Transverse colon (tissue), 4 donors: ENCODE data around the gene ATP13A1. TPM values are rescaled to one million over a fixed set of nuclear protein-coding genes. Genes with fewer than 3 reads are reported as not detected.
A peak's percentile ranks its signal among the peaks of the same experiment; 100 is the strongest.

Experiments used
- DNase-seq: peaks from one replicate; pipeline ENCODE4 v3.0.0-alpha.2; 2019
- H3K27ac ChIP-seq, 4 donors: fragments of 200-600 bp; sonication (generic); 2 replicates each; pipeline ENCODE4 v1.5.1; 2016 to 2018; ENCODE audit warnings: inconsistent platforms in 4 of 4
- H3K27me3 ChIP-seq: fragments of 200-600 bp; sonication (generic); 2 replicates; pipeline ENCODE4 v1.5.1; 2017; ENCODE audit warnings: inconsistent platforms
- H3K36me3 ChIP-seq, 4 donors: fragments of 200-600 bp; sonication (generic); 2 replicates each; pipeline ENCODE4 v1.5.1; 2017 to 2019; ENCODE audit warnings: inconsistent platforms in 4 of 4
- H3K4me1 ChIP-seq, 4 donors: fragments of 200-600 bp; sonication (generic); 2 replicates each; pipeline ENCODE4 v1.5.1; 2017 to 2020; ENCODE audit warnings: inconsistent platforms in 4 of 4
- H3K4me3 ChIP-seq, 4 donors: fragments of 200-600 bp; sonication (generic); 1 replicate in 1 of 4; 2 replicates in 3 of 4; pipeline versions ENCODE4 v1.5.1 to v1.6.1; 2017 to 2019; ENCODE audit warnings: inconsistent platforms in 4 of 4
- H3K9me3 ChIP-seq, 2 donors: fragments of 200-600 bp; sonication (generic); 2 replicates each; pipeline ENCODE4 v1.5.1; 2017 to 2019; ENCODE audit warnings: inconsistent platforms in 2 of 2
- EP300 ChIP-seq: sonication (generic); formaldehyde crosslinking; IDR thresholded peaks from one replicate; pipeline ENCODE4 v1.6.1; 2017; ENCODE audit warnings: antibody characterized with exemption, low read depth
- POLR2A ChIP-seq: fragments of 450-650 bp; IDR thresholded peaks from one replicate; pipeline ENCODE4 v1.6.1; 2016; ENCODE audit warnings: antibody characterized with exemption, mild to moderate bottlenecking, moderate library complexity
- POLR2AphosphoS5 ChIP-seq, 3 donors: sonication (generic); formaldehyde crosslinking; IDR thresholded peaks; one replicate each; pipeline ENCODE4 v1.6.1; 2016; ENCODE audit warnings: antibody characterized with exemption in 3 of 3
- WGBS, 2 donors: methylation state at CpG; one replicate each; pipeline ENCODE4 v1.1.5; 2018; ENCODE audit warnings: low coverage in 1 of 2; 5-methylcytosine and 5-hydroxymethylcytosine counted together
- in situ Hi-C, 4 donors: fragments of 200-750 bp; cut with MboI; loops; one replicate each; pipeline versions ENCODE4 v1.15.0 to v1.15.1; 2017; ENCODE audit warnings: low sequenced_read_pairs in 3 of 4, low pct_ligation_motif_present in 1 of 4, low pct_unique_long_range_greater_than_20kb in 1 of 4
- intact Hi-C: fragments of 100-400 bp; cut with DNase I; formaldehyde crosslinking; loops from one replicate; pipeline ENCODE4 v1.15.1; 2023; ENCODE audit warnings: low total_unique reads
- total RNA-seq, 4 donors: library from RNA; depleted of rRNA; stranded (reverse); fragments of >200 nt; gene quantifications; one replicate each; pipeline ENCODE4 v1.1.0, GENCODE V29; 2016
- TF ChIP-seq, protein P1 (sequence below), 5 experiments: fragments of 200-600 bp in 3 of 5; fragments of 450-650 bp in 2 of 5; sonication (generic) in 3 of 5; IDR thresholded peaks; 1 replicate in 2 of 5; 2 replicates in 3 of 5; pipeline ENCODE4 v1.5.1; 2016 to 2017; ENCODE audit warnings: antibody characterized with exemption in 5 of 5, inconsistent platforms in 3 of 5, mild to moderate bottlenecking in 2 of 5, moderate library complexity in 1 of 5

ATP13A1 gene
- total RNA-seq, 4 donors from 2014 or later: 112 to 929 (median 402) TPM

GRCh38 chr19:19626516-19627472 lies 36.7 kb downstream of the ATP13A1 start:
- in situ Hi-C loops: loop anchor here in 1 of 4 donors (25.0 kb wide), 1 partner anchor 89 kb away; the partner anchor contains the start of genes CILP2 and YJEFN3
- Histone ChIP-seq H3K4me1 (peaks cover 0 to 20% (median 10%) of the 10 kb centered on the region in 4 donors), H3K9me3 (no peaks in the 10 kb centered on the region), H3K27me3 (no peaks in the 10 kb centered on the region), H3K27ac (peak overlapping the region in 3 of 4 donors; percentile 78 to 84 (median 80)), H3K36me3 (no peaks in the 10 kb centered on the region), H3K4me3 (peak overlapping the region in 2 of 4 donors; percentile 72)
- TF ChIP-seq POLR2A: no peak
- TF ChIP-seq, protein P1, sequence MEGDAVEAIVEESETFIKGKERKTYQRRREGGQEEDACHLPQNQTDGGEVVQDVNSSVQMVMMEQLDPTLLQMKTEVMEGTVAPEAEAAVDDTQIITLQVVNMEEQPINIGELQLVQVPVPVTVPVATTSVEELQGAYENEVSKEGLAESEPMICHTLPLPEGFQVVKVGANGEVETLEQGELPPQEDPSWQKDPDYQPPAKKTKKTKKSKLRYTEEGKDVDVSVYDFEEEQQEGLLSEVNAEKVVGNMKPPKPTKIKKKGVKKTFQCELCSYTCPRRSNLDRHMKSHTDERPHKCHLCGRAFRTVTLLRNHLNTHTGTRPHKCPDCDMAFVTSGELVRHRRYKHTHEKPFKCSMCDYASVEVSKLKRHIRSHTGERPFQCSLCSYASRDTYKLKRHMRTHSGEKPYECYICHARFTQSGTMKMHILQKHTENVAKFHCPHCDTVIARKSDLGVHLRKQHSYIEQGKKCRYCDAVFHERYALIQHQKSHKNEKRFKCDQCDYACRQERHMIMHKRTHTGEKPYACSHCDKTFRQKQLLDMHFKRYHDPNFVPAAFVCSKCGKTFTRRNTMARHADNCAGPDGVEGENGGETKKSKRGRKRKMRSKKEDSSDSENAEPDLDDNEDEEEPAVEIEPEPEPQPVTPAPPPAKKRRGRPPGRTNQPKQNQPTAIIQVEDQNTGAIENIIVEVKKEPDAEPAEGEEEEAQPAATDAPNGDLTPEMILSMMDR (IDR thresholded peaks at IDR 0.05): no peak
- no peak for TF ChIP-seq POLR2AphosphoS5 (IDR thresholded peaks at IDR 0.05)
- TF ChIP-seq EP300: no peak
- WGBS, 2 donors: 78 to 92% methylated on average over 5 to 48 of the region's 48 CpGs
- intact Hi-C loops: no loop called here
- no peak for DNase-seq

GRCh38 chr19:19624032-19624570 lies 39.4 kb downstream of the ATP13A1 start:
- H3K36me3 ChIP-seq: no peaks in the 10 kb centered on the region
- TF ChIP-seq POLR2A (no peak), EP300 (no peak), POLR2AphosphoS5 (IDR thresholded peaks at IDR 0.05) (no peak)
- TF ChIP-seq, protein P1 (IDR thresholded peaks at IDR 0.05): no peak
- in situ Hi-C loops: no loop called here
- no peak overlapping the region for H3K27ac ChIP-seq
- intact Hi-C loops: no loop called here
- H3K4me3 ChIP-seq: no peak overlapping the region
- H3K27me3 ChIP-seq: no peaks in the 10 kb centered on the region
- H3K9me3 ChIP-seq: no peaks in the 10 kb centered on the region
- WGBS, 2 donors: 93% methylated on average over 19 of the region's 19 CpGs; no CpG with 5 or more reads in 1 of the 2 donors
- peaks cover 1 to 24% (median 11%) of the 10 kb centered on the region in 4 donors for H3K4me1 ChIP-seq
- DNase-seq: no peak

DNA sequence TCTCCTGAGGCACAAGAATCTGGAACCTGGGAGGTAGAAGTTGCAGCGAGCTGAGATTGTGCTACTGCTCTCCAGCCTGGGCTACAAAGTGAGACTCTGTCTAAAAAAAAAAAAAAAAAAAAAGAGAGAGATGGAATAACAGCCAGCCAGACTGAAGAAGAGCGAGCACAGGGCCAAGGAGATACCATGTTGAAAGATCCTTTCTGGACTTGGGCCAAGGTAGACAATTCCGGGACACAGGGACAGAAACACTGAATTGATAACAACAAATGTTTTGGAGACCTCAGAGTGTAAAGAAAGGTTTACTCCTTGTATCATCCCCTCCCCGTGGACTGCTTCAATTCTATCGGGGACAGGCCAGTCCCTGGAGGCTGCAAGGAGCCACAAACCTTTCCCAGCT lies 40.1 kb downstream of the ATP13A1 start:
- no peak for DNase-seq
- no peak overlapping the region for H3K4me3 ChIP-seq
- peaks cover 0 to 23% (median 10%) of the 10 kb centered on the region in 4 donors for H3K4me1 ChIP-seq
- no peaks in the 10 kb centered on the region for H3K9me3 ChIP-seq
- no peak overlapping the region for H3K27ac ChIP-seq
- TF ChIP-seq, protein P1 (IDR thresholded peaks at IDR 0.05): no peak
- TF ChIP-seq EP300 (no peak), POLR2AphosphoS5 (IDR thresholded peaks at IDR 0.05) (no peak), POLR2A (no peak)
- no peaks in the 10 kb centered on the region for H3K27me3 ChIP-seq
- intact Hi-C loops: no loop called here
- 93 to 100% methylated on average over 2 to 5 of the region's 5 CpGs for WGBS, 2 donors
- in situ Hi-C loops: no loop called here
- no peaks in the 10 kb centered on the region for H3K36me3 ChIP-seq

DNA sequence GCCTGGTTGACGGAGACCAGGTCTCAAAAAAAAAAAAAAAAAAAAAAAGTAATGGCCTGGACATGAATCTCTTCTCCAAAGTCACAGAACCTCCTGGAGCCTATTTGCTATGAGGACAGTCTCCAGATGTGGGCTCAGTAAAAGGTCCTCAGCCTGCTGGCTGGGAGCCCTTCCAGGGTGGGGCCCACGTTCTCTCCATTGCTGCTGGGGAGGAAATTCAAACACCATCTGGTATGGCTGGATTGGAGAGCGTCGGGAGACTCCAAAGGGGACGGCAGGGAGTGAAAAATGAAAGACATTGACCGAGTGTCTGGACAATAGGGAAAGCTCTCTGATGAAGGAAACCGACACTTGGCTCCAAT lies 43.6 kb downstream of the ATP13A1 start:
- in situ Hi-C loops (no loop called here), intact Hi-C loops (loop anchor here (5.0 kb wide), 1 partner anchor 818 kb away; no protein-coding TSS in a partner anchor)
- Histone ChIP-seq H3K4me1 (peaks cover 0 to 9% (median 5%) of the 10 kb centered on the region in 4 donors), H3K36me3 (no peaks in the 10 kb centered on the region), H3K27ac (no peak overlapping the region), H3K27me3 (no peaks in the 10 kb centered on the region), H3K9me3 (no peaks in the 10 kb centered on the region), H3K4me3 (no peak overlapping the region)
- DNase-seq: no peak
- TF ChIP-seq POLR2A (no peak), EP300 (no peak), POLR2AphosphoS5 (IDR thresholded peaks at IDR 0.05) (no peak)
- TF ChIP-seq, protein P1 (IDR thresholded peaks at IDR 0.05): no peak
- 74 to 100% methylated on average over 1 to 7 of the region's 7 CpGs for WGBS, 2 donors
